OCI-LY7 (cell line): ENCODE data around the gene PRCD. TPM values are rescaled to one million over a fixed set of nuclear protein-coding genes. Genes with fewer than 3 reads are reported as not detected.

Experiments used
- BruUV-seq: library from RNA; stranded (reverse); fragments of 400-500 nt; replicated peaks from 2 replicates; lab custom pipeline; 2021; lab: Mats Ljungman, UMichigan
- CTCF ChIA-PET: fragments of 300-600 bp; sonication (Branson Sonifier 250); formaldehyde crosslinking; loops from one replicate; lab custom pipeline; 2022; ENCODE audit warnings: antibody characterized with exemption; ENCODE audit not compliant: unreplicated experiment; lab: Charles Lee
- POLR2A ChIA-PET: fragments of 300-600 bp; sonication (Branson Sonifier 250); formaldehyde crosslinking; loops from one replicate; lab custom pipeline; 2022; ENCODE audit warnings: antibody characterized with exemption; lab: Charles Lee
- DNase-seq: peaks from one replicate; pipeline ENCODE4 v3.0.0-alpha.2; 2015; ENCODE audit warnings: low spot score
- H2AFZ ChIP-seq: fragments of 200-600 bp; sonication (generic), shearing (Covaris generic); 2 replicates; pipeline ENCODE4 v1.6.1; 2014; ENCODE audit warnings: mild to moderate bottlenecking, antibody characterized with exemption, low read length, moderate library complexity
- H3K27ac ChIP-seq: fragments of 200-600 bp; sonication (generic); 2 replicates; pipeline ENCODE4 v1.5.1; 2014; ENCODE audit warnings: mixed run types, low read depth, mild to moderate bottlenecking, moderate library complexity, low read length, inconsistent platforms; ENCODE audit not compliant: poor library complexity, severe bottlenecking
- H3K36me3 ChIP-seq: fragments of 200-600 bp; sonication (generic); 2 replicates; pipeline ENCODE4 v1.6.1; 2014; ENCODE audit warnings: mild to moderate bottlenecking, antibody characterized with exemption, low read length, moderate library complexity, mixed read lengths; ENCODE audit not compliant: insufficient read depth
- H3K4me1 ChIP-seq: fragments of 200-600 bp; sonication (generic); 2 replicates; pipeline ENCODE4 v1.5.1; 2014; ENCODE audit warnings: mild to moderate bottlenecking, low read length; ENCODE audit not compliant: insufficient read depth, poor library complexity, severe bottlenecking
- H3K4me2 ChIP-seq: fragments of 200-600 bp; sonication (generic); 2 replicates; pipeline ENCODE4 v1.6.1; 2014; ENCODE audit warnings: mild to moderate bottlenecking, low read length
- H3K4me3 ChIP-seq: fragments of 200-600 bp; sonication (generic); 2 replicates; pipeline ENCODE4 v1.5.1; 2014; ENCODE audit warnings: mild to moderate bottlenecking, low read depth, low read length; ENCODE audit not compliant: poor library complexity, severe bottlenecking
- H3K79me2 ChIP-seq: fragments of 200-600 bp; sonication (generic); 2 replicates; pipeline ENCODE4 v1.6.1; 2016; ENCODE audit warnings: low read depth, mild to moderate bottlenecking, low read length, moderate library complexity, mixed read lengths; ENCODE audit not compliant: insufficient read depth
- H3K9me2 ChIP-seq: fragments of 200-600 bp; sonication (generic); 2 replicates; pipeline ENCODE4 v1.6.1; 2016; ENCODE audit warnings: mild to moderate bottlenecking, low read length, mixed read lengths; ENCODE audit not compliant: insufficient read depth
- H3K9me3 ChIP-seq: fragments of 200-600 bp; sonication (generic); 2 replicates; pipeline ENCODE4 v1.6.1; 2014; ENCODE audit warnings: mild to moderate bottlenecking, mixed run types, low read length, mixed read lengths
- H4K20me1 ChIP-seq: fragments of 200-600 bp; sonication (generic); 2 replicates; pipeline ENCODE4 v1.6.1; 2014; ENCODE audit warnings: mild to moderate bottlenecking, antibody characterized with exemption, low read length, moderate library complexity, mixed read lengths; ENCODE audit not compliant: insufficient read depth
- EZH2phosphoT487 ChIP-seq: fragments of 200-600 bp; sonication (generic); IDR thresholded peaks from 2 replicates; pipeline ENCODE4 v1.6.1; 2018; ENCODE audit warnings: low read depth, borderline replicate concordance, mild to moderate bottlenecking, mixed run types, antibody characterized with exemption, low read length, moderate library complexity, mixed read lengths
- intact Hi-C: fragments of 100-400 bp; cut with micrococcal nuclease; formaldehyde crosslinking; loops from one replicate; pipeline ENCODE4 v1.10.0; 2022; ENCODE audit not compliant: unreplicated experiment
- total RNA-seq, 2 experiments: library from RNA; depleted of rRNA in 1 of 2; stranded (reverse); fragments of >200 nt in 1 of 2; shearing (Covaris generic) in 1 of 2; gene quantifications; 2 replicates each; pipeline ENCODE4 v1.2.3, GENCODE V29; 2014 to 2022
- TF ChIP-seq, protein P1 (sequence below): fragments of 200-600 bp; sonication (generic); conservative IDR thresholded peaks from 2 replicates; pipeline ENCODE4 v1.5.1; 2014; ENCODE audit warnings: mild to moderate bottlenecking, antibody characterized with exemption, low read length, moderate library complexity, mixed read lengths

PRCD gene
- total RNA-seq, 2 experiments from 2014 or later, result 5.7 to 15.9 TPM

DNA sequence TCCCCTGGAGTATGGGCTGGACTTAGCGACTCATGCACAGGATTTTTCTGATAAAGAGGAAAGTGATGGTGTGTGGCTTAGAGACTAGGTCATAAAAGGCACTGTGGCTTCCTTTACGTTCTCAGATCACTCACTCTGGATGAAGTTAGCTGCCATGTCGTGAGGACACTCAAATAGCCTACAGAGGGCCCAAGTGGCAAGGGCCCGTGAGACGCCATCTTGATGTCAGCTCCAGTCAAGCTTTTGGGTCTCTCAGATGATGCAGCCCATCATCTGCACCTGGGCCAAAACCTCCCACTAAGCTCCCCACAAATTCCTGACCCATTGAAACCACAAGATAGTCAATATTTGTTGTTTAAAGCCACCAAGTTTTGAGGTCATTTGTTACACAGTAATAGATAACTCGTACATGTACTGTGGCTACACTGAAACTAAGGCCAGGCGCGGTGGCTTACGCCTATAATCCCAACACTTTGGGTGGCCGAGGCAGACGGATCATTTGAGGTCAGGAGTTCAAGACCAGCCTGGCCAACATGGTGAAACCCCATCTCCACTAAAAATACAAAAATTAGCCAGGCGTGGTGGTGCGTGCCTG is 31.1 kb downstream of the PRCD start:
- Histone ChIP-seq H3K27ac (no peak overlapping the region), H3K9me3 (no peaks in the 10 kb centered on the region), H3K79me2 (no peaks in the 10 kb centered on the region), H3K4me3 (no peak overlapping the region), H4K20me1 (peaks cover 4% of the 10 kb centered on the region; the same call in 1 of the 2 replicates), H2AFZ (no peak overlapping the region), H3K9me2 (no peaks in the 10 kb centered on the region), H3K4me2 (no peak overlapping the region), H3K36me3 (peaks cover 19% of the 10 kb centered on the region), H3K4me1 (peaks cover 20% of the 10 kb centered on the region)
- no peak for TF ChIP-seq EZH2phosphoT487
- TF ChIP-seq, protein P1, sequence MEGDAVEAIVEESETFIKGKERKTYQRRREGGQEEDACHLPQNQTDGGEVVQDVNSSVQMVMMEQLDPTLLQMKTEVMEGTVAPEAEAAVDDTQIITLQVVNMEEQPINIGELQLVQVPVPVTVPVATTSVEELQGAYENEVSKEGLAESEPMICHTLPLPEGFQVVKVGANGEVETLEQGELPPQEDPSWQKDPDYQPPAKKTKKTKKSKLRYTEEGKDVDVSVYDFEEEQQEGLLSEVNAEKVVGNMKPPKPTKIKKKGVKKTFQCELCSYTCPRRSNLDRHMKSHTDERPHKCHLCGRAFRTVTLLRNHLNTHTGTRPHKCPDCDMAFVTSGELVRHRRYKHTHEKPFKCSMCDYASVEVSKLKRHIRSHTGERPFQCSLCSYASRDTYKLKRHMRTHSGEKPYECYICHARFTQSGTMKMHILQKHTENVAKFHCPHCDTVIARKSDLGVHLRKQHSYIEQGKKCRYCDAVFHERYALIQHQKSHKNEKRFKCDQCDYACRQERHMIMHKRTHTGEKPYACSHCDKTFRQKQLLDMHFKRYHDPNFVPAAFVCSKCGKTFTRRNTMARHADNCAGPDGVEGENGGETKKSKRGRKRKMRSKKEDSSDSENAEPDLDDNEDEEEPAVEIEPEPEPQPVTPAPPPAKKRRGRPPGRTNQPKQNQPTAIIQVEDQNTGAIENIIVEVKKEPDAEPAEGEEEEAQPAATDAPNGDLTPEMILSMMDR, result no peak
- BruUV-seq, result no TSS peak
- DNase-seq, result no peak
- POLR2A ChIA-PET, result no interaction called here
- CTCF ChIA-PET, result no interaction called here
- intact Hi-C loops, result no loop called here

DNA sequence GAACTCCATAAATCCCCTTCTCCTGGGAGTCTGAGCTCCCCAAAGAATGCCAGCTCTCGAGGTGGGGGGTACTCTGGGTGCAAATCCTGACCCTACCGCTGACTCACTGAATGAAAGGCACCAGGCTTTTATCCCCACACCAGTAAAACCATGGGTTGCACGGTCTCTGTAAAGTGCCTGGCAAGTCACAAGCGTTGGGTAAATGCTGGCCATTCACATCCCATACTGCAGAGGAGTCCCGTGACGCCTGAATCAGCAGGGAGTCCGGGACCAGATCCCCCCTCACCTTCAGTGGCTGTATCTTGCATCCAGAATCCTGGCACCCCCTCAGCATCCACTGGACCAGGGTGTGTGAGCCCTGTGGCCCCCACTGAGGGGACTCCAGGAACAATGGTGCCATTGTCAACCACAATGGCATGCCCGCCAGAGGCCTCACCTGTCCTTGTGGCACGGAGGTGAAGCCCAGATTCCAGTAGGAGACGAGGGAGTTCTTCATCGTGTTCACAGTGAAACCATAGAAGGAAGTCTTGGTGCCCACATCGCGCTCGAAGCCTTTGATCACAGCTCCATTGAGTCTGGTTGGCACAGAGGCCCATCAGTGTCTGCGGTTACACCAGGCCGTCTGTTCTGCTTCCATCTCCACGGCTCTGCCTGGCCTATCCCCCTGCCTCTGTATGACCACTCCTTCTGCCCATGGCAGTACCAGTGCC is 32.5 kb downstream of the PRCD start:
- Histone ChIP-seq H3K4me3 (no peak overlapping the region), H3K27ac (no peak overlapping the region), H4K20me1 (no peaks in the 10 kb centered on the region), H3K4me2 (no peak overlapping the region), H3K4me1 (peaks cover 7% of the 10 kb centered on the region), H3K9me2 (no peaks in the 10 kb centered on the region), H3K9me3 (no peaks in the 10 kb centered on the region), H2AFZ (no peak overlapping the region), H3K36me3 (peaks cover 5% of the 10 kb centered on the region; the same call in 1 of the 2 replicates), H3K79me2 (no peaks in the 10 kb centered on the region)
- TF ChIP-seq, protein P1, result no peak
- no peak for TF ChIP-seq EZH2phosphoT487
- ChIA-PET CTCF (no interaction called here), POLR2A (interaction anchor here (1.2 kb wide), 1 partner anchor 42 kb away, joined by 3 read pairs; no protein-coding TSS in a partner anchor)
- intact Hi-C loops, result no loop called here
- BruUV-seq, result no TSS peak
- no peak for DNase-seq

DNA sequence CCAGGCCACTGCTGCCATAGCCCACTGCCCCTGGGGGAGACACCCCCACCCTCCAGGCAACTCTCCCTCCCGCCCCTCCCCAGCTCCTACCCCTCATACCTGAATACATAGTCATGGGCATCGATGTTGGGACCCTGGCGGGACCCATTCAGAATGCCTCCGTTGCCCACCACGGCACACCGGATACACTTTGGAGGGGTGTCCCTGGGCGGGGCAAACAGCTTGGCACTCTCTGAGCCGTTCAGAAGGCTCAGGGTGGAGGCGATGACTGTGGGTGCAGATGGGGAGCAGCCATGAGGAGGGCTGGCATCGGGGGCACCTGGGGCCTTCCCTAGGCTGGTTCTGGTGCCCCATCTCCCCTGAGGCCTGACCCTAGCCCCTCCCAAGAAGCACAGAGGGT is 33.3 kb downstream of the PRCD start:
- H3K9me3 ChIP-seq, result no peaks in the 10 kb centered on the region
- H3K36me3 ChIP-seq, result no peaks in the 10 kb centered on the region
- no peaks in the 10 kb centered on the region for H3K79me2 ChIP-seq
- no peak overlapping the region for H3K27ac ChIP-seq
- TF ChIP-seq, protein P1, result no peak
- TF ChIP-seq EZH2phosphoT487, result no peak
- no peak overlapping the region for H3K4me2 ChIP-seq
- no TSS peak for BruUV-seq
- no peaks in the 10 kb centered on the region for H4K20me1 ChIP-seq
- no peak overlapping the region for H2AFZ ChIP-seq
- ChIA-PET POLR2A (interaction anchor here (1.2 kb wide), 1 partner anchor 41 kb away, joined by 3 read pairs; no protein-coding TSS in a partner anchor), CTCF (no interaction called here)
- no peak overlapping the region for H3K4me3 ChIP-seq
- H3K9me2 ChIP-seq, result no peaks in the 10 kb centered on the region
- H3K4me1 ChIP-seq, result no peaks in the 10 kb centered on the region
- intact Hi-C loops, result no loop called here
- no peak for DNase-seq
